ENCODE measurements around the gene AMOTL2. TPM values are rescaled to one million over a fixed set of nuclear protein-coding genes. Genes with fewer than 3 reads are reported as not detected.
A peak's percentile ranks its signal among the peaks of the same experiment; 100 is the strongest.

Gene AMOTL2
- total RNA-seq, 1 experiment from 2014 or later: 146 TPM

DNA sequence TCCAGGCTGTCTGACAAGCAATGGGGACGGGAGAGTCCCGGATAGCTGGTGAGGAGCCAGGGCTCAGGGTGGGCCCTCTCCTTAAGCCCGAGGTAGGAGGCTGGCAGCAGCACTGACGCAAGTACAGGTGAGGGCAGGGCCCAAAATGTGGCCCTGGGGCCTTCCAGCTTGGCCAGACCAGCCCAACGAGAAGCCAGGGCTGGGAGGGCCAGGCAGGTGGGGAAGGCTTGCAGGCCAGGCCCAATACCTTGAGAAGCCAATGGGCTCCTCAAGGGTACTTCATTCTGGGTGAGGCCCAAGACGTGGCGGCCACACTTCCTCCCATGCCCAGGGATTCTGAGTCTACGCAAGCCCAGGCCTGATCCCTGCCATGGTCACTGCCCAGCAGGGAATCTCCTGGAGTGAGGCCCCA is 37.2 kb downstream of the AMOTL2 start:
- Histone ChIP-seq H3K27me3 (ENCODE audit: control insufficient read depth, insufficient read depth, low read length) (no peaks in the 10 kb centered on the region), H3K36me3 (ENCODE audit: control insufficient read depth, insufficient read depth, low read length) (no peaks in the 10 kb centered on the region), H3K4me1 (ENCODE audit: control insufficient read depth, insufficient read depth, low read length) (peaks cover 33% of the 10 kb centered on the region), H3K4me3 (ENCODE audit: low read depth in 2 of 2, low read length in 2 of 2) (no peak overlapping the region), H3K9me3 (ENCODE audit: control insufficient read depth, insufficient read depth, low read depth, low read length) (no peaks in the 10 kb centered on the region), H3K27ac (ENCODE audit: low read length) (peak overlapping the region; percentile 77; the same call in 1 of the 2 replicates)
- POLR2A ChIA-PET: no interaction called here
- DNase-seq (ENCODE audit: low read depth, low spot score) (no peak), ATAC-seq (no peak)
- in situ Hi-C loops (cut with HindIII; ENCODE audit: low pct_unique_long_range_greater_than_20kb, low sequenced_read_pairs) (no loop called here), intact Hi-C loops (cut with micrococcal nuclease; ENCODE audit: unreplicated experiment) (no loop called here)
- no peak for TF ChIP-seq TCF7L2 (IDR thresholded peaks at IDR 0.05; ENCODE audit: low read depth, low read length)
- no peak for TF ChIP-seq POLR2AphosphoS5 (IDR thresholded peaks at IDR 0.05; ENCODE audit: low read depth, low read length)
- TF ChIP-seq REST (IDR thresholded peaks at IDR 0.05; ENCODE audit: insufficient read depth in 1 of 2, low read depth in 2 of 2, low read length in 1 of 2): no peak
- no peak for TF ChIP-seq SIN3A (IDR thresholded peaks at IDR 0.05; ENCODE audit: borderline replicate concordance, insufficient read depth, low read depth, low read length)
- CTCF ChIA-PET: no interaction called here
- BruUV-seq (replicated peaks): no TSS peak

DNA sequence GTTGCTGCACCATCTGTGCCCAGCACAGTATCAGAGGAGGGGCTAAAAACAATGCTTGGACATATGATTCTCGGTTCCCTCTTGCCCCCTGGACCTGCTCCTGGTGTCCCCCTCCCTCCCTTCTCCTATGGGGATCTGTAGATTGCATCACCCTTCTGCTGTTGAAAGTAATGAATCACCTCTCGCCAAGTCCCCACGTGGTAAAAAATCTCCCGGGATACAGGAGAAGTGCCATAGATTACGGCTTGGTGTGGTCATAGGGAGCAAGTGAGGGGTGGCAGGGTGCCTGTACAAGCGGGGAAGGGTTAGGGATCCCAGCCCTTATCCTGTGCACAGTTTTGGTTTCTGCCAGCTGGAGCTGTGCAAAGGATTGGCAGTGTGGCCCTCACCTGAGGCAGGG is 37.7 kb downstream of the AMOTL2 start:
- Histone ChIP-seq H3K9me3 (ENCODE audit: control insufficient read depth, insufficient read depth, low read depth, low read length) (no peaks in the 10 kb centered on the region), H3K27me3 (ENCODE audit: control insufficient read depth, insufficient read depth, low read length) (no peaks in the 10 kb centered on the region), H3K36me3 (ENCODE audit: control insufficient read depth, insufficient read depth, low read length) (no peaks in the 10 kb centered on the region), H3K27ac (ENCODE audit: low read length) (peak overlapping the region; percentile 77), H3K4me1 (ENCODE audit: control insufficient read depth, insufficient read depth, low read length) (peaks cover 38% of the 10 kb centered on the region), H3K4me3 (ENCODE audit: low read depth in 2 of 2, low read length in 2 of 2) (no peak overlapping the region)
- no peak for ATAC-seq
- BruUV-seq (replicated peaks): no TSS peak
- in situ Hi-C loops (cut with HindIII; ENCODE audit: low pct_unique_long_range_greater_than_20kb, low sequenced_read_pairs): no loop called here
- intact Hi-C loops (cut with micrococcal nuclease; ENCODE audit: unreplicated experiment): no loop called here
- DNase-seq (ENCODE audit: low read depth, low spot score): no peak
- POLR2A ChIA-PET: no interaction called here
- TF ChIP-seq REST (IDR thresholded peaks at IDR 0.05; ENCODE audit: insufficient read depth in 1 of 2, low read depth in 2 of 2, low read length in 1 of 2): no peak
- TF ChIP-seq SIN3A (IDR thresholded peaks at IDR 0.05; ENCODE audit: borderline replicate concordance, insufficient read depth, low read depth, low read length): no peak
- no peak for TF ChIP-seq CTCF (IDR thresholded peaks at IDR 0.05)
- no peak for TF ChIP-seq POLR2AphosphoS5 (IDR thresholded peaks at IDR 0.05; ENCODE audit: low read depth, low read length)
- no peak for TF ChIP-seq TCF7L2 (IDR thresholded peaks at IDR 0.05; ENCODE audit: low read depth, low read length)
- CTCF ChIA-PET: no interaction called here

Data from Panc1 (cell line).